Stimulated activated CD4-positive, alpha-beta T cell treated with anti-CD3 and anti-CD28 coated beads, Interleukin-2, amount 100 ng/mL, for 48 hours (primary cell): ENCODE measurements around the gene SND1.

Experiments used
- DNase-seq, 2 donors: peaks; one replicate each; pipeline ENCODE4 v3.0.0-alpha.2; 2020

SND1 gene

GRCh38 chr7:128030654-128031611, 378.9 kb downstream of the SND1 start, which contains the start of gene LRRC4:
Gene LRRC4 (minus strand): TSS chr7:128031437. CDS start chr7:128030640, 797 bp downstream.
- peak in 1 of 2 donors; percentile 11 for DNase-seq

GRCh38 chr7:128031901-128032604, 380.1 kb downstream of the SND1 start:
- DNase-seq: peak; percentile 42 to 47

GRCh38 chr7:128032605-128033235, 380.7 kb downstream of the SND1 start:
- no peak for DNase-seq

- DNase-seq: no peak
Measured at GRCh38 chr7:128033246-128033645, 381.3 kb downstream of the SND1 start.

GRCh38 chr7:128034825-128035224, 382.8 kb downstream of the SND1 start:
- DNase-seq: no peak

- no peak for DNase-seq
Measured at GRCh38 chr7:128035712-128036111, 383.7 kb downstream of the SND1 start.

- no peak for DNase-seq
Measured at GRCh38 chr7:128036226-128036940, 384.4 kb downstream of the SND1 start.

GRCh38 chr7:128037081-128037480, 385.1 kb downstream of the SND1 start:
- no peak for DNase-seq

- DNase-seq: no peak
Measured at GRCh38 chr7:128037880-128038619, 386.1 kb downstream of the SND1 start.

GRCh38 chr7:128039544-128039953, 387.6 kb downstream of the SND1 start:
- DNase-seq: no peak

- no peak for DNase-seq
Measured at GRCh38 chr7:128040205-128040604, 388.2 kb downstream of the SND1 start.

GRCh38 chr7:128041203-128041602, 389.2 kb downstream of the SND1 start:
- DNase-seq: no peak

- no peak for DNase-seq
Measured at GRCh38 chr7:128042012-128042411, 390.0 kb downstream of the SND1 start.

- DNase-seq: no peak
Measured at GRCh38 chr7:128044064-128044463, 392.1 kb downstream of the SND1 start.

GRCh38 chr7:128045158-128045557, 393.2 kb downstream of the SND1 start:
- no peak for DNase-seq

- no peak for DNase-seq
Measured at GRCh38 chr7:128045766-128046165, 393.8 kb downstream of the SND1 start.

- no peak for DNase-seq
Measured at GRCh38 chr7:128052404-128052803, 400.4 kb downstream of the SND1 start.

- DNase-seq: no peak
Measured at GRCh38 chr7:128053023-128053422, 401.0 kb downstream of the SND1 start.

- DNase-seq: no peak
Measured at GRCh38 chr7:128053991-128054390, 402.0 kb downstream of the SND1 start.

GRCh38 chr7:128054511-128054910, 402.5 kb downstream of the SND1 start:
- no peak for DNase-seq

GRCh38 chr7:128055637-128056036, 403.6 kb downstream of the SND1 start:
- DNase-seq: no peak

- no peak for DNase-seq
Measured at GRCh38 chr7:128056901-128057300, 404.9 kb downstream of the SND1 start.
